ENCODE results near the gene TLK2. TPM values are rescaled to one million over a fixed set of nuclear protein-coding genes. Genes with fewer than 3 reads are reported as not detected.

TLK2 gene
- total and polyA plus RNA-seq, 2 donors (not counting 3 experiments of a cell fraction or from before 2014, with no cell fraction given): 30.7 to 40.7 TPM

- ChIA-PET CTCF (interaction anchor here (1.1 kb wide), 1 partner anchor 13 kb away, joined by 3 read pairs; no protein-coding TSS in a partner anchor), POLR2A (no interaction called here)
- Histone ChIP-seq H3K79me2 (ENCODE audit: control insufficient read depth, insufficient read depth, low read length) (no peaks in the 10 kb centered on the region), H3K9me3 (replicated peaks; ENCODE audit: control insufficient read depth, insufficient read depth, low read length) (no peaks in the 10 kb centered on the region), H3K36me3 (ENCODE audit: control insufficient read depth in 2 of 2, extremely low read depth in 1 of 2, insufficient read depth in 2 of 2, low read length in 2 of 2) (peaks cover 11% of the 10 kb centered on the region in 2 experiments), H3K27me3 (ENCODE audit: control insufficient read depth in 2 of 2, insufficient read depth in 2 of 2, low read length in 2 of 2) (no peaks in the 10 kb centered on the region), H3K4me1 (ENCODE audit: control insufficient read depth, extremely low read depth, insufficient read depth, low read length) (no peaks in the 10 kb centered on the region), H2AFZ (ENCODE audit: low read depth, low read length) (no peak overlapping the region), H3K27ac (ENCODE audit: insufficient read depth, low read depth, low read length) (no peak overlapping the region), H3K4me2 (ENCODE audit: insufficient read depth, low read length) (no peak overlapping the region), H3K9ac (replicated peaks; ENCODE audit: extremely low read depth, insufficient read depth, low read length) (no peak overlapping the region), H3K4me3 (replicated peaks in 1 of 3; ENCODE audit: insufficient read depth in 1 of 3, low read depth in 1 of 3, low read length in 3 of 3) (no peak overlapping the region), H4K20me1 (replicated peaks; ENCODE audit: control insufficient read depth, extremely low read depth, insufficient read depth, low read length) (no peaks in the 10 kb centered on the region), H3K9me1 (replicated peaks; ENCODE audit: control insufficient read depth, extremely low read depth, insufficient read depth, low read length) (no peaks in the 10 kb centered on the region)
- BruUV-seq (replicated peaks): no TSS peak
- intact Hi-C loops (cut with micrococcal nuclease) (no loop called here), dilution Hi-C loops (cut with MboI; ENCODE audit: extremely low pct_ligation_motif_present, low sequenced_read_pairs) (no loop called here)
- DNase-seq (ENCODE audit: low read depth, low spot score): no peak
- TF ChIP-seq FOS (IDR thresholded peaks at IDR 0.05; ENCODE audit: borderline replicate concordance, insufficient read depth, low read length): no peak
- TF ChIP-seq POLR2A (IDR thresholded peaks at IDR 0.05; ENCODE audit: low read depth, low read length): no peak
- TF ChIP-seq EZH2 (IDR thresholded peaks at IDR 0.05; ENCODE audit: borderline replicate concordance, low read depth, low read length, severe bottlenecking): no peak
- TF ChIP-seq MAX (IDR thresholded peaks at IDR 0.05; ENCODE audit: insufficient read depth, insufficient read length): no peak
- TF ChIP-seq, protein P1, sequence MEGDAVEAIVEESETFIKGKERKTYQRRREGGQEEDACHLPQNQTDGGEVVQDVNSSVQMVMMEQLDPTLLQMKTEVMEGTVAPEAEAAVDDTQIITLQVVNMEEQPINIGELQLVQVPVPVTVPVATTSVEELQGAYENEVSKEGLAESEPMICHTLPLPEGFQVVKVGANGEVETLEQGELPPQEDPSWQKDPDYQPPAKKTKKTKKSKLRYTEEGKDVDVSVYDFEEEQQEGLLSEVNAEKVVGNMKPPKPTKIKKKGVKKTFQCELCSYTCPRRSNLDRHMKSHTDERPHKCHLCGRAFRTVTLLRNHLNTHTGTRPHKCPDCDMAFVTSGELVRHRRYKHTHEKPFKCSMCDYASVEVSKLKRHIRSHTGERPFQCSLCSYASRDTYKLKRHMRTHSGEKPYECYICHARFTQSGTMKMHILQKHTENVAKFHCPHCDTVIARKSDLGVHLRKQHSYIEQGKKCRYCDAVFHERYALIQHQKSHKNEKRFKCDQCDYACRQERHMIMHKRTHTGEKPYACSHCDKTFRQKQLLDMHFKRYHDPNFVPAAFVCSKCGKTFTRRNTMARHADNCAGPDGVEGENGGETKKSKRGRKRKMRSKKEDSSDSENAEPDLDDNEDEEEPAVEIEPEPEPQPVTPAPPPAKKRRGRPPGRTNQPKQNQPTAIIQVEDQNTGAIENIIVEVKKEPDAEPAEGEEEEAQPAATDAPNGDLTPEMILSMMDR (IDR thresholded peaks at IDR 0.05; ENCODE audit: extremely low read depth in 1 of 2, insufficient read depth in 1 of 2, low read depth in 1 of 2, low read length in 2 of 2): no peak
- TF ChIP-seq MYC (IDR thresholded peaks at IDR 0.05; ENCODE audit: low read depth, low read length): no peak
- TF ChIP-seq GATA2 (IDR thresholded peaks at IDR 0.05; ENCODE audit: insufficient read depth, insufficient read length, low read depth, low read length): no peak
- TF ChIP-seq JUN (IDR thresholded peaks at IDR 0.05; ENCODE audit: borderline replicate concordance, insufficient read depth, insufficient read length, low read depth): no peak
- no peak for TF ChIP-seq POLR2AphosphoS5 (IDR thresholded peaks at IDR 0.05; ENCODE audit: insufficient read depth, low read depth, low read length)
- no peak for FAIRE-seq
These were observed 119.3 kb downstream of the TLK2 start for GRCh38 chr17:62597920-62598319.

All from endothelial cell of umbilical vein (primary cell).